Panc1 (cell line): ENCODE measurements around the gene SUN1.

Source experiments
- POLR2AphosphoS5 ChIP-seq: IDR thresholded peaks from 2 replicates; pipeline ENCODE4 v1.6.1; 2012; ENCODE audit warnings: mild to moderate bottlenecking, low read depth, low read length, moderate library complexity
- REST ChIP-seq, 2 experiments: IDR thresholded peaks; 2 replicates each; pipeline ENCODE4 v1.6.1; 2011 to 2012; ENCODE audit warnings: low read depth in 2 of 2, control low read depth in 1 of 2, low read length in 1 of 2, mild to moderate bottlenecking in 1 of 2, moderate library complexity in 1 of 2; ENCODE audit not compliant: insufficient read depth in 1 of 2
- SIN3A ChIP-seq: IDR thresholded peaks from 2 replicates; pipeline ENCODE4 v1.6.1; 2012; ENCODE audit warnings: low read depth, mild to moderate bottlenecking, low read length, moderate library complexity, borderline replicate concordance; ENCODE audit not compliant: insufficient read depth
- TF ChIP-seq, protein P1 (sequence below): fragments of 450-650 bp; IDR thresholded peaks from 2 replicates; pipeline ENCODE4 v1.5.1; 2017; ENCODE audit warnings: mild to moderate bottlenecking

GRCh38 chr7:921071-921461 is 88.8 kb downstream of the SUN1 start:
- TF ChIP-seq, protein P1, sequence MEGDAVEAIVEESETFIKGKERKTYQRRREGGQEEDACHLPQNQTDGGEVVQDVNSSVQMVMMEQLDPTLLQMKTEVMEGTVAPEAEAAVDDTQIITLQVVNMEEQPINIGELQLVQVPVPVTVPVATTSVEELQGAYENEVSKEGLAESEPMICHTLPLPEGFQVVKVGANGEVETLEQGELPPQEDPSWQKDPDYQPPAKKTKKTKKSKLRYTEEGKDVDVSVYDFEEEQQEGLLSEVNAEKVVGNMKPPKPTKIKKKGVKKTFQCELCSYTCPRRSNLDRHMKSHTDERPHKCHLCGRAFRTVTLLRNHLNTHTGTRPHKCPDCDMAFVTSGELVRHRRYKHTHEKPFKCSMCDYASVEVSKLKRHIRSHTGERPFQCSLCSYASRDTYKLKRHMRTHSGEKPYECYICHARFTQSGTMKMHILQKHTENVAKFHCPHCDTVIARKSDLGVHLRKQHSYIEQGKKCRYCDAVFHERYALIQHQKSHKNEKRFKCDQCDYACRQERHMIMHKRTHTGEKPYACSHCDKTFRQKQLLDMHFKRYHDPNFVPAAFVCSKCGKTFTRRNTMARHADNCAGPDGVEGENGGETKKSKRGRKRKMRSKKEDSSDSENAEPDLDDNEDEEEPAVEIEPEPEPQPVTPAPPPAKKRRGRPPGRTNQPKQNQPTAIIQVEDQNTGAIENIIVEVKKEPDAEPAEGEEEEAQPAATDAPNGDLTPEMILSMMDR: no peak
- TF ChIP-seq SIN3A (no peak), REST (IDR thresholded peaks at IDR 0.05; ENCODE audit: insufficient read depth in 1 of 2, low read depth in 2 of 2, low read length in 1 of 2) (no peak), POLR2AphosphoS5 (no peak)
